Subcutaneous abdominal adipose tissue (tissue), 5 donors: Measurements from ENCODE around the gene CHD5.

Experiments used
- H3K27ac ChIP-seq: one replicate; pipeline ENCODE4 v1.7.0; 2013; ENCODE audit warnings: low read depth, mild to moderate bottlenecking, inconsistent platforms, low read length, moderate library complexity
- H3K27me3 ChIP-seq, 5 donors: one replicate each; pipeline ENCODE4 v1.7.0; 2013; ENCODE audit warnings: low read length in 5 of 5, inconsistent platforms in 1 of 5; ENCODE audit not compliant: control insufficient read depth in 5 of 5, insufficient read depth in 4 of 5
- H3K36me3 ChIP-seq, 5 donors: one replicate each; pipeline ENCODE4 v1.7.0; 2013; ENCODE audit warnings: low read length in 5 of 5; ENCODE audit not compliant: control insufficient read depth in 5 of 5, insufficient read depth in 5 of 5
- H3K4me1 ChIP-seq, 5 donors: one replicate each; pipeline ENCODE4 v1.7.0; 2013; ENCODE audit warnings: low read length in 5 of 5, mild to moderate bottlenecking in 3 of 5, moderate library complexity in 1 of 5; ENCODE audit not compliant: control insufficient read depth in 5 of 5, insufficient read depth in 5 of 5
- H3K4me3 ChIP-seq, 5 donors: one replicate each; pipeline ENCODE4 v1.7.0; 2013; ENCODE audit warnings: low read length in 5 of 5, low read depth in 1 of 5
- H3K9ac ChIP-seq, 5 donors: one replicate each; pipeline ENCODE4 v1.7.0; 2013; ENCODE audit warnings: low read length in 5 of 5, mild to moderate bottlenecking in 4 of 5, moderate library complexity in 3 of 5
- H3K9me3 ChIP-seq, 5 donors: one replicate each; pipeline ENCODE4 v1.7.0; 2013; ENCODE audit warnings: low read length in 5 of 5; ENCODE audit not compliant: control insufficient read depth in 5 of 5
- donor health status: healthy.
- donor health status: healthy.
- donor health status: healthy.
- donor health status: healthy.
- donor health status: healthy.

Gene CHD5

DNA sequence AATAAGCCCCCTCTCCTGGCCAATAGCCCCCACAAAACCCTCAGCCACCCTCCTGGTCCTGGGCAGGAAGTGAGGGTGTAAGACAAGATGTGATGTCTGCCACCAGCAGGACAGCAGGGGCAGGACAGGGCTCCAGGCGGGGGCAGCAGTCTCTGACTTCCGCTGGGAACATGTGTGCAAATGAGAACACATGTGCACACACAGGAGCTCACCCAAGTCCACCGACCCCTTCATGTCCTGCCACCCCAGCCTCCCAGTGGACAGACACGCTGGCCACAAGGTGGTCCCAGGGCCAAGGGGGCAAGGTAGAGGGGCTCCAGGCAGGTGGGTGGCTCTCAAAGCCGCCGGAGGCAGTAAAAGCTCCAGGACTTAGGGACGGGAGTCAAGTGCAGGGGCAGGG lies 74.4 kb downstream of the CHD5 start:
- no peak overlapping the region for H3K9ac ChIP-seq
- no peaks in the 10 kb centered on the region for H3K4me1 ChIP-seq
- H3K9me3 ChIP-seq, result peaks cover 0 to 12% (median 0%) of the 10 kb centered on the region in 5 donors
- H3K27ac ChIP-seq, result no peak overlapping the region
- H3K4me3 ChIP-seq, result no peak overlapping the region
- H3K27me3 ChIP-seq, result peaks cover 24 to 46% (median 37%) of the 10 kb centered on the region in 5 donors
- H3K36me3 ChIP-seq, result no peaks in the 10 kb centered on the region

DNA sequence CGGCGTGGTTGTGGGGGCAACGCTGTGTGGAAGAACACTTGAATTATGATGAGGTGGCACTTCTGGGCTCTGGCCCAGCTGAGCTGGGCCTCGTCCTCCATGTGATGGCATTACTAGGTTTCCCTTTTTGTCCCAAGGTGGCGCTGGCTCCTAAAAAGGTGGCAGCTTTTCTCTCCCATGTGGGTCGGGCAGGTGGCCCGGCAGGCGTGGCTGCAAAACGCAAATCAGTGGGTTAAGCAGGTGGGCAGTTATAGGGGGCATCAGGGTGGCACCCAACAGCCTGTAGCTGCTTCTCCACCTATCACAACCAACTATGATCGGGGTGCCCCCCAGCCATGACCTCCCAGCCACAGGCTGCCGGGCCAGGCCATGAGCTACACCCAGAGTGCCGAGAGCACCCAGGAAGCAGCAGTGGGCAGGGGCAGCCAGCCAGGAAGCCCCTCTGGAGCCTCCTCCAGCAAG lies 74.9 kb downstream of the CHD5 start:
- H3K27ac ChIP-seq, result no peak overlapping the region
- peaks cover 26 to 49% (median 38%) of the 10 kb centered on the region in 5 donors for H3K27me3 ChIP-seq
- peaks cover 0 to 12% (median 0%) of the 10 kb centered on the region in 5 donors for H3K9me3 ChIP-seq

DNA sequence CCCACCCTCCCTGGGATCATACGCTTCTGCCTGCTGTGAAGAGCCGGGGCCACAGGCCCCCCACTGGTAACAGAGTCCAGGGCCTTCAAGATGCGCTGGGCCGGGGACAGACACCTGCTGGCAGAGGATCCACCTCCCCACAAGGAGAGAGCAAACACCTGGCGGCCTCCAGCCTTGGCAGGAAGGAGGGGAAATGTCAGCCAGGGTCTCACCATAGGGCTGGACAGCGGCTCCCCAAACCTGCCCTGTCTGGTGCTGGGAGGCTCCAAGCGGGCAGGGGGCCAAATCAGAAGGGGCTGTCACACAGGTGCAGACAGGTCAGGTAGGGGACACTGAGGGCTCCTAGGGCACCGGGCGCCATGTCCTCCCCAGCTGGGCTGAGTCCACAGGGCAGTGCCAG lies 75.5 kb downstream of the CHD5 start:
- H3K27me3 ChIP-seq, result peaks cover 26 to 46% (median 34%) of the 10 kb centered on the region in 5 donors
- H3K36me3 ChIP-seq, result no peaks in the 10 kb centered on the region
- H3K9me3 ChIP-seq, result peaks cover 0 to 12% (median 0%) of the 10 kb centered on the region in 5 donors
- no peak overlapping the region for H3K4me3 ChIP-seq
- H3K27ac ChIP-seq, result no peak overlapping the region
- no peaks in the 10 kb centered on the region for H3K4me1 ChIP-seq
- H3K9ac ChIP-seq, result no peak overlapping the region

More for the DNA sequence above, 74.9 kb downstream of the CHD5 start:
- Histone ChIP-seq H3K36me3 (no peaks in the 10 kb centered on the region), H3K9ac (no peak overlapping the region), H3K4me3 (no peak overlapping the region), H3K4me1 (no peaks in the 10 kb centered on the region)

DNA sequence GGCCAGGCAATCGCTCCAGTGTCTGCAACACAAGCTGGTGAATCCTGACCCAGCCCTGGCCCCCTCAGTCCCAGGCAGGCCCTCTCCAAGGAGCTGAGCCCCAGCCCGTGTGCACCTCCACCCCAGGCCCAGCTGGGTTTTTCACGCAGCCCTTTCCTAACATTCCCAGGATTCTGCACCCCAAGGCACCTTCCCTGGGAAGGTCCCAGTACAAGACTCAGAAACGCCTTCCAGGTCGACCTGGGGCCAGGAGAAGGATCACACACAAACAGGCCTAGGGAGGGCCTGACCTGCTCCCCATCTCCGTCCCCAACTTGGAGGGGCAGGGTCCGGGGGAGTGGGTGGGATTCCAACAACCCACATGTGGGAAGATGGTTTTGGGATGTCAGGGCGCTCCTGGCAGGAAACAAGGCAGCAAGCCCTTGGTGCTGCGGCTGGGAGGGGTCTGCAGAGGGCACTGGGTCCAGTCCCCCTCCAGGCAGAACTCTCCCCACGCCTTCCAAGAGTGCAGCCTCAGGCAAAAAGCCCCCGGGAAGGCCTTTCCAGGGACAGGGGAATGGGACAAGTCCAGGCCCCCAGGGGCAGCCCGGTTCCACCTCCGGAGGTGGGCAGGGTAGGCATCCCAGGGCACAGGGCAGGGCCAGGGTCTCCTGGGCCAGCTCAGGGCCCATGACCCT lies 76.1 kb downstream of the CHD5 start:
- no peak overlapping the region for H3K27ac ChIP-seq
- H3K9ac ChIP-seq, result no peak overlapping the region
- H3K27me3 ChIP-seq, result peaks cover 22 to 43% (median 32%) of the 10 kb centered on the region in 5 donors
- no peaks in the 10 kb centered on the region for H3K36me3 ChIP-seq
- H3K4me1 ChIP-seq, result no peaks in the 10 kb centered on the region
- peaks cover 0 to 12% (median 0%) of the 10 kb centered on the region in 5 donors for H3K9me3 ChIP-seq
- H3K4me3 ChIP-seq, result no peak overlapping the region

DNA sequence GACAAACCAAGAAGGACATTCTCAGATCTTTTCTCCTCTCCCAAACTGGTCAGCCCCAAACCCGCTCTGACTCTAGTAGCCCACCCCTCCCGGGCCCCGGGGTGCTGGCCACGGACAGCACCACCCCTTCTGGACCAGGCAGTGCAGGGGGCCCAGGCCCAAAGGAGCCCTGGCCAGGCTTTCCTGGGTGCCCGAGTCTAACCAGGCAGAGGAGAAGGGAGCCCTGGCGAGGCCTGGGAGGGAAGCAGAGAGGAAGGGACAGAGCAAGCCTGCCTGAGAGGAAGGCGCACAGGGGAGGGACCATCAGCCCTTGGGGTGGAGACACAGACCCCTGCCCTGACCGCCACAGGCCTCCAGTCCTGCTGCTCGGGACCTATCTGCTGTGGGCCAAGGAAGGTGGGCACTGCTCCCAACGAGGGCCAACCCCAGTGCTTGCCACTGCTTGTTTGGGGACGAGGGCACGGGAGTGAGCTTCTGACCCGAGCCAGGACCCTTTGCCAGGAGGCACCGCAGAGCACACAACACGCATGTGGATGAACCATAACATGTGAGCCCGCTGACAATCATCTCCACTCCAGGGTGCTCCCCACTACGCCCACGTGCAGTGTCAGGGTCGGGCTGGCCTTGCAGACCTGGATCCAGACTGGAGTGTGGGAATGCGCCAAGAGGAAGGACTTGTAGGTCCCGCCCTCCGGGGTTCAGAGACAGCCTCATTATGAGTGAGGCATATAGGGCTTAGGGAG lies 76.8 kb downstream of the CHD5 start:
- Histone ChIP-seq H3K4me3 (no peak overlapping the region), H3K4me1 (peaks cover 0 to 4% (median 1%) of the 10 kb centered on the region in 5 donors), H3K36me3 (peaks cover 0 to 3% (median 0%) of the 10 kb centered on the region in 5 donors), H3K9ac (no peak overlapping the region), H3K27ac (no peak overlapping the region), H3K9me3 (peaks cover 0 to 12% (median 0%) of the 10 kb centered on the region in 5 donors), H3K27me3 (peaks cover 19 to 35% (median 27%) of the 10 kb centered on the region in 5 donors)

DNA sequence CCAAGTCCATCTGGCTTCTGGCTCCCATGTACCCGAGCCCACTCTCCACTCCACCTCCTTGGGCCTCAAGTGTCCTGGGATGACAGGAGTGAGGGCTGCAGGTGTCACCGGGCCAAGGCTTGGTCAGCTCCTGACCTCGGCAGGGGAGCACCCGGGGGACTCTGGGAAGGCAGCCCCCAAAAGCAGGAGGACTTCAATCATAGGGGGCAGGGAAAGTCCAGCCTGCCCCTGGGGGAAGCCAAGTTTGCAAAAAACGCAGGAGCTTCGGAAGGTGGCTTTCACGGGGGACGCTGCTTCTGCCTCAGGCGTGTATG lies 77.6 kb downstream of the CHD5 start:
- Histone ChIP-seq H3K4me1 (peaks cover 0 to 9% (median 4%) of the 10 kb centered on the region in 5 donors), H3K36me3 (peaks cover 0 to 3% (median 0%) of the 10 kb centered on the region in 5 donors), H3K9me3 (peaks cover 0 to 6% (median 0%) of the 10 kb centered on the region in 5 donors), H3K9ac (no peak overlapping the region), H3K27me3 (peaks cover 19 to 35% (median 27%) of the 10 kb centered on the region in 5 donors), H3K27ac (no peak overlapping the region), H3K4me3 (no peak overlapping the region)

DNA sequence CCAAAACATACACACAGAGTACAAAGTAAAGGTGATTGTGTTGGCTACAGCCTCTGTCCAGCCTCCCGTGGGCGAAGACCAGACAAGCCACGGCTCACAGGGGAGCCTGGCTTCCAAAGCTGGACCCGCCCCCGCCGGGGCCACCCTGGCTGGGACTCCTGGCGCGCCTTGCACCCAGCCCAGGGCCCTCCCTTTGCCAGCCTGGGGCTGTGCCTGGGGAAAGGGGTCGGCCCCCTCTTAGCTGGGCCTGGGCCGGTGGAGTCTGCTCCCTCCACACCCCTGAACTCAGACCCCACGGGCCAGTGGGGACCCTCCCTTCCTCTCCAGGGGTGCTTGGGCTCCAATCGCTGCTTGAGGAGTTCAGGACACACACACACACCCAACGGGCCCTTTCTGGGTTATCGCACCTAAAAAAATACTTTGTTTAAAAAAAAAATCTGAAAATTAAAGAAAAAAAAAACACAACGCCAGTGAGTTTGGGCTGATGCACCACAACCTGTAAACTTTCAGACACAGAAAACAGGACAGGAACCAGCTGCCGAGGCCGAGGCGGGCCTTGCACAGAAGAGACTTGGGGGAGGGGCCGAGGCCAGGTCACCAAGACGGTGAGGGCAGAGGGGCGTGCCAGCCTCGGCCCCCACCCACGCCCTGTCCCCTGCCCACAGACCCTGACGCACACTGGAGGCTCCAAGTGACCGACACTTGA lies 78.1 kb downstream of the CHD5 start:
- peaks cover 0 to 3% (median 0%) of the 10 kb centered on the region in 5 donors for H3K36me3 ChIP-seq
- H3K9ac ChIP-seq, result no peak overlapping the region
- no peak overlapping the region for H3K4me3 ChIP-seq
- H3K27me3 ChIP-seq, result peaks cover 19 to 35% (median 27%) of the 10 kb centered on the region in 5 donors
- H3K4me1 ChIP-seq, result peaks cover 0 to 9% (median 4%) of the 10 kb centered on the region in 5 donors
- no peak overlapping the region for H3K27ac ChIP-seq
- H3K9me3 ChIP-seq, result peaks cover 0 to under 1% (median 0%) of the 10 kb centered on the region in 5 donors

DNA sequence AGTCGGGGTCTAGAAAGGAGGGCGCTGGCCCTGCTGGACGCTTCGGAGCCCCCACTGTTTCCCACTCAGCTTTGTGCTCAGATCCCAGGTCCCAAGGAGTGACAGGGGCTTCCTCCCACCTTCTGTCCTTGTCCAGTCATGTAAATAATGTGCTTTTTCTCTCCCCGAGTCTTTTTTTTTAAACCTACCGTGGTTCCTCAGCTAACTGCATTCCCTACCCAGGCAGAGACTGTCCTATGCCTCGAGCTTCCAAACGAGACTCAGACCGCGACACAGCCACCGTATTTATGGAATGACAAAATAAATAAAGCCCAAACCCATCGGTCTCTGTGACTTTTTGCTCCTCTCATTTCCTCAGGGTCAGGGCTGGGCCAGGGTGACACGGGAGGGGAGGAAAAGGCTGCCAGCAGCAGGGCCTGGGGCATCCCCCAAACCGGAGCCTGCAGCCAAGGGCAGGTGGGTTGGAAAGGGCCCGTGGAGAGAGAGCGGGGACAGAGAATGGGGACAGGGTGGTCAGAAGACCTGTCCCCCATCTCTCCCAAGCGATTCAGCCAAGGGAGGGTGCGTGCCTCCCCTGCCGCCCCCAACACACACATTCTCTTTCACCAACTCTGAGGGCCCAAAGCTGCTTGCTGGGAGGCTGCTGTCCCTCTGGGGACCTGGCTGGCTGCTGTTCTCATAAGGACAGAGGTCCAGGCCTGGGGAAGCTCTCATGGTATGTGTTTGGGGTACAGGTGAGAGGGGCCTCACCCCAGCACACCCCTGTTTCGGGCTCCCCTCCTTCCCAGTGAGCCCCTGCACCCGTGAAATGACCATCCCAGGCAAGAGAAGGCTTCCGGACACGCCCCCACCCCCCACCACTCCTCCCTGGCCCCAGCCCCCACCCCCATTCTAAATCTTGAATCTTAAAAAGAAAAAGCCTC lies 79.0 kb downstream of the CHD5 start:
- Histone ChIP-seq H3K27me3 (peaks cover 19 to 34% (median 27%) of the 10 kb centered on the region in 5 donors), H3K27ac (no peak overlapping the region), H3K36me3 (peaks cover 0 to 9% (median 0%) of the 10 kb centered on the region in 5 donors)

More for the DNA sequence above, 79.0 kb downstream of the CHD5 start:
- peaks cover 0 to 9% (median 4%) of the 10 kb centered on the region in 5 donors for H3K4me1 ChIP-seq
- no peak overlapping the region for H3K4me3 ChIP-seq
- H3K9me3 ChIP-seq, result no peaks in the 10 kb centered on the region
- H3K9ac ChIP-seq, result no peak overlapping the region
